Muscle of back (tissue), 11 donors: ENCODE data around the gene MME. TPM values are rescaled to one million over a fixed set of nuclear protein-coding genes. Genes with fewer than 3 reads are reported as not detected.
A peak's percentile ranks its signal among the peaks of the same experiment; 100 is the strongest.

Source experiments
- DNase-seq, 3 donors: peaks; one replicate each; pipeline versions ENCODE4 v3.0.0 to v3.0.0-alpha.2; 2013
- polyA plus RNA-seq, 10 donors: library from polyadenylated mRNA; unstranded; fragments of 120-200 nt; gene quantifications; one replicate each; pipeline ENCODE4 v1.2.1, GENCODE V29; 2013; ENCODE audit not compliant: insufficient read length in 10 of 10

The MME gene
- polyA plus RNA-seq, 10 donors, result 5.4 to 29.5 (median 14.5) TPM

- DNase-seq, result no peak
These were observed 54.9 kb downstream of the MME start for GRCh38 chr3:155135003-155135402.

- no peak for DNase-seq
These were observed 58.6 kb downstream of the MME start for GRCh38 chr3:155138677-155139076.

- no peak for DNase-seq
These were observed 67.5 kb downstream of the MME start for GRCh38 chr3:155147588-155147987.

- DNase-seq, result peak in 1 of 3 donors; percentile 5
These were observed 69.4 kb downstream of the MME start for GRCh38 chr3:155149494-155149893.

- DNase-seq, result no peak
These were observed 73.4 kb downstream of the MME start for GRCh38 chr3:155153242-155154186.

- no peak for DNase-seq
These were observed 74.1 kb downstream of the MME start for GRCh38 chr3:155154255-155154654.

GRCh38 chr3:155158346-155159037 is 78.4 kb downstream of the MME start:
- peak; percentile 10 to 51 (median 10) for DNase-seq

GRCh38 chr3:155159301-155159700 is 79.2 kb downstream of the MME start:
- DNase-seq, result no peak

GRCh38 chr3:155161640-155162292 is 81.6 kb downstream of the MME start:
- DNase-seq, result no peak

GRCh38 chr3:155164306-155164705 is 84.2 kb downstream of the MME start:
- DNase-seq, result no peak

GRCh38 chr3:155166441-155166840 is 86.3 kb downstream of the MME start:
- DNase-seq, result no peak

- no peak for DNase-seq
These were observed 89.1 kb downstream of the MME start for GRCh38 chr3:155169197-155169596.

- DNase-seq, result no peak
These were observed 93.7 kb downstream of the MME start for GRCh38 chr3:155173771-155174170.

- no peak for DNase-seq
These were observed 98.8 kb downstream of the MME start for GRCh38 chr3:155178810-155179436.

GRCh38 chr3:155179437-155179827 is 99.3 kb downstream of the MME start:
- no peak for DNase-seq

- DNase-seq, result no peak
These were observed 100.0 kb downstream of the MME start for GRCh38 chr3:155179966-155180757.

- DNase-seq, result no peak
These were observed 102.3 kb downstream of the MME start for GRCh38 chr3:155182467-155182866.

GRCh38 chr3:155184011-155184410 is 103.9 kb downstream of the MME start:
- peak in 1 of 3 donors; percentile 23 for DNase-seq

GRCh38 chr3:155185631-155186071 is 105.5 kb downstream of the MME start:
- peak in 1 of 3 donors; percentile 44 for DNase-seq

GRCh38 chr3:155188031-155188430 is 107.9 kb downstream of the MME start:
- peak in 1 of 3 donors; percentile 13 for DNase-seq

GRCh38 chr3:155189478-155189877 is 109.4 kb downstream of the MME start:
- DNase-seq, result no peak
